ENCODE measurements around the gene ACSM3.
A peak's percentile ranks its signal among the peaks of the same experiment; 100 is the strongest.

The ACSM3 gene

GRCh38 chr16:20740901-20741521, 22.8 kb upstream of the ACSM3 start:
- H3K4me1 ChIP-seq (ENCODE audit: insufficient read depth, poor library complexity, severe bottlenecking), result peaks cover 11% of the 10 kb centered on the region
- H3K4me3 ChIP-seq (ENCODE audit: severe bottlenecking), result peak overlapping the region; percentile 96
- TF ChIP-seq CTCF (IDR thresholded peaks at IDR 0.05; ENCODE audit: poor library complexity, severe bottlenecking), result no peak
- peak; percentile 84 for ATAC-seq (ENCODE audit: low read depth)
- no peaks in the 10 kb centered on the region for H3K9me3 ChIP-seq (ENCODE audit: severe bottlenecking)
- peaks cover 42% of the 10 kb centered on the region for H3K36me3 ChIP-seq (ENCODE audit: low read depth)
- H3K27ac ChIP-seq (ENCODE audit: poor library complexity, severe bottlenecking), result peak overlapping the region; percentile 62
- DNase-seq (ENCODE audit: low spot score), result peak; percentile 84
- H3K27me3 ChIP-seq (ENCODE audit: insufficient read depth, poor library complexity, severe bottlenecking), result no peaks in the 10 kb centered on the region

- Histone ChIP-seq H3K36me3 (ENCODE audit: low read depth) (peaks cover 35% of the 10 kb centered on the region), H3K27me3 (ENCODE audit: insufficient read depth, poor library complexity, severe bottlenecking) (no peaks in the 10 kb centered on the region), H3K27ac (ENCODE audit: poor library complexity, severe bottlenecking) (peak within 1 kb of the TSS; percentile 62), H3K4me1 (ENCODE audit: insufficient read depth, poor library complexity, severe bottlenecking) (peaks cover 11% of the 10 kb centered on the region), H3K4me3 (ENCODE audit: severe bottlenecking) (peak within 1 kb of the TSS; percentile 96), H3K9me3 (ENCODE audit: severe bottlenecking) (no peaks in the 10 kb centered on the region)
- DNase-seq (ENCODE audit: low spot score) (peak; percentile 94), ATAC-seq (ENCODE audit: low read depth) (peak; percentile 92)
- no peak for TF ChIP-seq CTCF (IDR thresholded peaks at IDR 0.05; ENCODE audit: poor library complexity, severe bottlenecking)
Measured at GRCh38 chr16:20741554-20742285, 22.1 kb upstream of the ACSM3 start, which contains the start of gene THUMPD1. Gene THUMPD1, minus strand, starts transcription at chr16:20741818. Its CDS starts 79 bp downstream, at chr16:20741739.

GRCh38 chr16:20743591-20743990, 20.2 kb upstream of the ACSM3 start:
- ATAC-seq (ENCODE audit: low read depth) (no peak), DNase-seq (ENCODE audit: low spot score) (no peak)
- Histone ChIP-seq H3K9me3 (ENCODE audit: severe bottlenecking) (no peaks in the 10 kb centered on the region), H3K4me3 (ENCODE audit: severe bottlenecking) (no peak overlapping the region), H3K27ac (ENCODE audit: poor library complexity, severe bottlenecking) (no peak overlapping the region), H3K36me3 (ENCODE audit: low read depth) (peaks cover 16% of the 10 kb centered on the region), H3K4me1 (ENCODE audit: insufficient read depth, poor library complexity, severe bottlenecking) (peaks cover 11% of the 10 kb centered on the region), H3K27me3 (ENCODE audit: insufficient read depth, poor library complexity, severe bottlenecking) (no peaks in the 10 kb centered on the region)
- TF ChIP-seq CTCF (IDR thresholded peaks at IDR 0.05; ENCODE audit: poor library complexity, severe bottlenecking), result no peak

- peaks cover 3% of the 10 kb centered on the region for H3K36me3 ChIP-seq (ENCODE audit: low read depth)
- no peaks in the 10 kb centered on the region for H3K27me3 ChIP-seq (ENCODE audit: insufficient read depth, poor library complexity, severe bottlenecking)
- no peak overlapping the region for H3K27ac ChIP-seq (ENCODE audit: poor library complexity, severe bottlenecking)
- no peak overlapping the region for H3K4me3 ChIP-seq (ENCODE audit: severe bottlenecking)
- no peak for DNase-seq (ENCODE audit: low spot score)
- H3K9me3 ChIP-seq (ENCODE audit: severe bottlenecking), result no peaks in the 10 kb centered on the region
- H3K4me1 ChIP-seq (ENCODE audit: insufficient read depth, poor library complexity, severe bottlenecking), result peaks cover 3% of the 10 kb centered on the region
- ATAC-seq (ENCODE audit: low read depth), result no peak
- no peak for TF ChIP-seq CTCF (IDR thresholded peaks at IDR 0.05; ENCODE audit: poor library complexity, severe bottlenecking)
Measured at GRCh38 chr16:20744922-20745440, 18.8 kb upstream of the ACSM3 start.
